Activated T-helper 1 cell treated with anti-CD3 and anti-CD28 coated beads, Interleukin-12 subunit alpha, Interleukin-12 subunit beta, Interleukin-2, Interleukin-4 antibody, amounts not matched to agents 30 ng/mL and 10 ng/mL and 1 ng/mL, durations not matched to agents 14 hours and 24 hours and 36 hours (primary cell): ENCODE data around the gene PRR15L. TPM values are rescaled to one million over a fixed set of nuclear protein-coding genes. Genes with fewer than 3 reads are reported as not detected.

Experiments used
- DNase-seq: peaks from one replicate; pipeline ENCODE4 v3.0.0; 2021; ENCODE audit warnings: low spot score
- H3K27ac Mint-ChIP-seq: one replicate; pipeline ENCODE4 v1.8.0; 2021; ENCODE audit warnings: mild to moderate bottlenecking, mixed read lengths
- H3K27me3 Mint-ChIP-seq: one replicate; pipeline ENCODE4 v1.8.0; 2022; ENCODE audit warnings: mild to moderate bottlenecking, moderate library complexity, mixed read lengths; ENCODE audit not compliant: insufficient read depth
- H3K36me3 Mint-ChIP-seq: one replicate; pipeline ENCODE4 v1.8.0; 2021; ENCODE audit warnings: low read depth, mixed read lengths
- H3K4me1 Mint-ChIP-seq: one replicate; pipeline ENCODE4 v1.8.0; 2021; ENCODE audit warnings: low read depth, mixed read lengths
- H3K4me3 Mint-ChIP-seq: one replicate; pipeline ENCODE4 v1.8.0; 2021; ENCODE audit warnings: mild to moderate bottlenecking, moderate library complexity, mixed read lengths
- H3K9me3 Mint-ChIP-seq: one replicate; pipeline ENCODE4 v1.8.0; 2021; ENCODE audit warnings: mixed read lengths
- intact Hi-C: fragments of 100-400 bp; cut with micrococcal nuclease; formaldehyde crosslinking; loops from one replicate; pipeline ENCODE4 v1.15.1; 2024
- total RNA-seq: library from RNA; stranded (reverse); gene quantifications from 2 replicates; pipeline ENCODE4 v1.2.3, GENCODE V29; 2022

Gene PRR15L
- total RNA-seq, 1 donor from 2014 or later = not detected

DNA sequence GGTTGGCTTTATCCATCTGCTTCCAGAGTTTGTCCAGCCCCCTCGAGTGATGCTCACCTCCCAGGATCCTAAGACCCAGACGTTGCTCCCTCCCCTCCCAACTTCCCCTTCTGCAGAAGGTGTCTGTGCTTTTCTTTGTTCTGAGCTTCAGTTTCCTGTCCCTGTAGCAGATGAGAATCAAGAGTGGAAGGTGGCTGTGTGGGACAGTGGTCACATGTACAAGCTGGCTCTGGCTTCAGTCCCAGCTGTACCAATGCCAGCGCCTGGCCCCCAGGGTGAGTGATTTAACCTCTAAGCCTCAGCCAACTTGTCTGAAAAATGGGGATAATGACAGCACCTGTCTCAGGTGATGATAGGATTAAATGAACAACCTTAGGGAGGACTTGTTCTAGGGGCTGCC lies 7.7 kb downstream of the PRR15L start:
- peak overlapping the region; percentile 34 for H3K4me3 Mint-ChIP-seq
- H3K27ac Mint-ChIP-seq = peak overlapping the region; percentile 76
- no peak for DNase-seq
- H3K4me1 Mint-ChIP-seq = peaks cover 34% of the 10 kb centered on the region
- H3K9me3 Mint-ChIP-seq = no peaks in the 10 kb centered on the region
- H3K36me3 Mint-ChIP-seq = peaks cover 26% of the 10 kb centered on the region
- H3K27me3 Mint-ChIP-seq = no peaks in the 10 kb centered on the region
- intact Hi-C loops = loop anchor here (1.0 to 2.0 kb wide), 4 partner anchors 9 to 124 kb away; partner anchors contain the start of gene PNPO

GRCh38 chr17:47949197-47949759 lies 8.4 kb downstream of the PRR15L start:
- intact Hi-C loops = loop anchor here (1.0 to 2.0 kb wide), 4 partner anchors 8 to 125 kb away; partner anchors contain the start of gene PNPO
- H3K9me3 Mint-ChIP-seq = no peaks in the 10 kb centered on the region

GRCh38 chr17:47948706-47949196 lies 8.9 kb downstream of the PRR15L start:
- H3K4me3 Mint-ChIP-seq = peak overlapping the region; percentile 70
- H3K9me3 Mint-ChIP-seq = no peaks in the 10 kb centered on the region
- no peak for DNase-seq
- peaks cover 35% of the 10 kb centered on the region for H3K36me3 Mint-ChIP-seq
- H3K27me3 Mint-ChIP-seq = no peaks in the 10 kb centered on the region
- peak overlapping the region; percentile 69 for H3K27ac Mint-ChIP-seq
- intact Hi-C loops = loop anchor here (1.0 to 2.0 kb wide), 4 partner anchors 7 to 126 kb away; partner anchors contain the start of gene PNPO
- H3K4me1 Mint-ChIP-seq = peaks cover 46% of the 10 kb centered on the region

More at GRCh38 chr17:47949197-47949759, 8.4 kb downstream of the PRR15L start:
- peaks cover 41% of the 10 kb centered on the region for H3K4me1 Mint-ChIP-seq
- peak overlapping the region; percentile 76 for H3K27ac Mint-ChIP-seq
- peaks cover 31% of the 10 kb centered on the region for H3K36me3 Mint-ChIP-seq
- peak overlapping the region; percentile 70 for H3K4me3 Mint-ChIP-seq
- no peaks in the 10 kb centered on the region for H3K27me3 Mint-ChIP-seq
- peak; percentile 76 for DNase-seq

- intact Hi-C loops = loop anchor here (1.0 kb wide), 2 partner anchors 52 to 106 kb away; partner anchors contain the start of gene SCRN2
- Mint-ChIP-seq H3K27ac (peak overlapping the region; percentile 27), H3K4me1 (peaks cover 59% of the 10 kb centered on the region)
Measured at GRCh38 chr17:47946929-47947397, 10.7 kb downstream of the PRR15L start.

DNA sequence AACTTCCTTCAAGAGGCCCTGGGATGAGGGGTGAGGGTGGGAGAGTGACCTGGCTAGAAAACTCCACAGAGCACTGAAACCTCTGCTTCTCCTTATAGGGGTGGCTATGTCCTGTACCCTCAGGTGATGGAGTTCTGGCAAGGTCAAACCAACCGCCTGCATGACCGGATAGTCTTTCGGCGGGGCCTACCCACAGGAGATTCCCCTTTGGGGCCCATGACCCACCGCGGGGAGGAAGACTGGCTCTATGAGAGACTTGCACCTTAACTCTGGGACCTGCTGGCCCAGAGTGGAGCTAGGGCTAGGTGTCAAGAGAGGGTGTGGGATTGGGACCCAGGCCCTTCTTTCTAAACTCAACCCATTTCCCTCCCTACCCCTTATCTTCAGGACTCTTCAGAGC lies 11.2 kb downstream of the PRR15L start:
- no peak for DNase-seq
- Mint-ChIP-seq H3K36me3 (peaks cover 37% of the 10 kb centered on the region), H3K27ac (no peak overlapping the region), H3K9me3 (no peaks in the 10 kb centered on the region), H3K4me3 (no peak overlapping the region), H3K4me1 (peaks cover 61% of the 10 kb centered on the region), H3K27me3 (no peaks in the 10 kb centered on the region)
- intact Hi-C loops = no loop called here

More at GRCh38 chr17:47946929-47947397, 10.7 kb downstream of the PRR15L start:
- Mint-ChIP-seq H3K4me3 (no peak overlapping the region), H3K9me3 (no peaks in the 10 kb centered on the region), H3K36me3 (peaks cover 37% of the 10 kb centered on the region), H3K27me3 (no peaks in the 10 kb centered on the region)
- peak; percentile 55 for DNase-seq

DNA sequence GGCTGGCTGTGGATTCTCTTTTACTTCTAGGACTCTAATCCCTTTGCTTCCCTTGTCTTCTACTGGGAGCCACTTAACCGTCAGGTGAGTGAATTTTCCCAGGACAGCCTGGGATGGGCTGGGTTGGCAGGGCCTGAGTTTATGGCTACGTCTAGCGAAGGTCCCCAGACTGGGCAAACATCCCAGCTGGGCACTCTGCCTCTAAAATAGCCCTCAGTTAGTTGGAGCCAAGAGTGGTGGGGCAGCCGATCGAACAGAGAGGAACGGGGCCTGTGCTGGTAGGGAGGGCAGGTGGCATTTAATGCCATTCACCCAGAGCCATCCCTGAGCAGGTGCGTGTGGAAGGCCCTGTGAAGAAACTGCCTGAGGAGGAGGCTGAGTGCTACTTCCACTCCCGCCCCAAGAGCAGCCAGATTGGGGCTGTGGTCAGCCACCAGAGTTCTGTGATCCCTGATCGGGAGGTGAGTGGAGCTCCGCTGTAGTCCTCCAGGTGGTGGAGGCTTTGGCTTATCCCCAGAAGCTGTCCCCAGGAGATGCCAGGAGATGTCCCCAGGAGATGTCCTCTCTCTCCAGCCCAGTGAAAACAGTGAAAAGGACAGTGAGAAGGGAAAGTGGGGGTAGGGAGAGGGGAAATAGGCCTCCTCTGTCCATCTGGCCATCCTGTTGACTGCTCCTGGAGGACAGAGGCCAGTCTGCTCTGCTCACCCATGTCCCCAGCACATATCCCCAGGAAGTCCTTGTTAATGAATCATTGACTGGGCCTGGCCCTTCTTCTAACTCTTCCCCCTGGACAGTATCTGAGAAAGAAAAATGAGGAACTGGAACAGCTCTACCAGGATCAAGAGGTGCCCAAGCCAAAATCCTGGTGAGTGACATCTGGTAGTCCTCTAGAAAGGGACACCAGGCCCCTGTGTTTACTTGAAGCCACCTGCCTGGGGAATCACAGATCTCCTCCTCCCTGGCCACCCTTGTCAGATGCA lies 11.9 kb downstream of the PRR15L start:
- intact Hi-C loops = no loop called here
- no peak overlapping the region for H3K4me3 Mint-ChIP-seq
- H3K4me1 Mint-ChIP-seq = peaks cover 67% of the 10 kb centered on the region
- peak overlapping the region; percentile 45 for H3K27ac Mint-ChIP-seq
- H3K36me3 Mint-ChIP-seq = peaks cover 42% of the 10 kb centered on the region
- no peaks in the 10 kb centered on the region for H3K27me3 Mint-ChIP-seq
- H3K9me3 Mint-ChIP-seq = peaks cover 5% of the 10 kb centered on the region
- DNase-seq = no peak

- Mint-ChIP-seq H3K27me3 (peaks cover 1% of the 10 kb centered on the region), H3K9me3 (peaks cover 5% of the 10 kb centered on the region), H3K36me3 (peaks cover 42% of the 10 kb centered on the region), H3K27ac (peak overlapping the region; percentile 45), H3K4me3 (peak overlapping the region; percentile 20), H3K4me1 (peaks cover 74% of the 10 kb centered on the region)
- DNase-seq = no peak
- intact Hi-C loops = no loop called here
Measured at GRCh38 chr17:47945080-47945479, 12.6 kb downstream of the PRR15L start.

GRCh38 chr17:47942568-47942967 lies 15.1 kb downstream of the PRR15L start:
- H3K27me3 Mint-ChIP-seq = peaks cover 1% of the 10 kb centered on the region
- peaks cover 5% of the 10 kb centered on the region for H3K9me3 Mint-ChIP-seq
- peaks cover 68% of the 10 kb centered on the region for H3K4me1 Mint-ChIP-seq
- peaks cover 30% of the 10 kb centered on the region for H3K36me3 Mint-ChIP-seq
- no peak for DNase-seq
- H3K4me3 Mint-ChIP-seq = peak overlapping the region; percentile 92
- intact Hi-C loops = loop anchor here (5.0 kb wide), 2 partner anchors 220 to 950 kb away; partner anchors contain the start of gene ATP5MC1
- H3K27ac Mint-ChIP-seq = peak overlapping the region; percentile 96

- Mint-ChIP-seq H3K27me3 (peaks cover 1% of the 10 kb centered on the region), H3K4me1 (peaks cover 68% of the 10 kb centered on the region), H3K4me3 (peak overlapping the region; percentile 92), H3K36me3 (peaks cover 28% of the 10 kb centered on the region), H3K27ac (peak overlapping the region; percentile 96), H3K9me3 (peaks cover 5% of the 10 kb centered on the region)
- intact Hi-C loops = loop anchor here (5.0 kb wide), 2 partner anchors 220 to 950 kb away; partner anchors contain the start of gene ATP5MC1
- DNase-seq = no peak
Measured at GRCh38 chr17:47942096-47942510, 15.6 kb downstream of the PRR15L start.

- Mint-ChIP-seq H3K9me3 (peaks cover 5% of the 10 kb centered on the region), H3K4me1 (peaks cover 68% of the 10 kb centered on the region), H3K27ac (peak within 1 kb of the TSS; percentile 96), H3K27me3 (peaks cover 1% of the 10 kb centered on the region), H3K4me3 (peak within 1 kb of the TSS; percentile 92), H3K36me3 (peaks cover 24% of the 10 kb centered on the region)
- intact Hi-C loops = loop anchor here (1.0 to 5.0 kb wide), 10 partner anchors 8 to 951 kb away; partner anchors contain the start of genes ATP5MC1, LRRC46, MRPL10 and NFE2L1
- DNase-seq = peak; percentile 95
Measured at GRCh38 chr17:47941246-47942095, 16.2 kb downstream of the PRR15L start, which contains the start of gene PNPO. PNPO (plus strand) TSS chr17:47941571; CDS start chr17:47941676, 105 bp downstream.

DNA sequence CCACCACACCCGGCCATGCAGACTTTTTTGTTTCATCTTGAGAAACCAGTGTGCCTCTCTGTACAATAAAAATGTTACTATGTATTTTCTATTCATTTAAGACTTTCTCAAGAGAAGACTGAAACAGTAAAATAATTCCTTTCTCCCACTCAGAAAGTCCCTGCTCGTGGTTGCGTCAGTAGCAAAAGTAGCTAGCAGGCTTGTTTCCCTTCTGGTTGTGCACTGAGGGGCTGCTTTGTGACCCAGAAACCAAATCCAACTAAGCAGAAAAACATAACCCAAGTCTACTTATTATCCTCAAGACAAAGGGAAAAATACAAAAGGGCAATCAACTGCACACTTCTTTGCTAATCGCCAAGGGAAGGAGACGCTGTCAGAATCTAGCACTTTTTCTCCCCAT lies 19.7 kb downstream of the PRR15L start:
- Mint-ChIP-seq H3K9me3 (peaks cover 5% of the 10 kb centered on the region), H3K27ac (no peak overlapping the region), H3K4me1 (peaks cover 39% of the 10 kb centered on the region), H3K36me3 (peaks cover 5% of the 10 kb centered on the region), H3K27me3 (peaks cover 1% of the 10 kb centered on the region), H3K4me3 (no peak overlapping the region)
- no peak for DNase-seq
- intact Hi-C loops = no loop called here
